ENCODE data around the gene TGFB2. TPM values are rescaled to one million over a fixed set of nuclear protein-coding genes. Genes with fewer than 3 reads are reported as not detected.

TGFB2 gene
- polyA plus RNA-seq, 1 experiment: 4.8 TPM

DNA sequence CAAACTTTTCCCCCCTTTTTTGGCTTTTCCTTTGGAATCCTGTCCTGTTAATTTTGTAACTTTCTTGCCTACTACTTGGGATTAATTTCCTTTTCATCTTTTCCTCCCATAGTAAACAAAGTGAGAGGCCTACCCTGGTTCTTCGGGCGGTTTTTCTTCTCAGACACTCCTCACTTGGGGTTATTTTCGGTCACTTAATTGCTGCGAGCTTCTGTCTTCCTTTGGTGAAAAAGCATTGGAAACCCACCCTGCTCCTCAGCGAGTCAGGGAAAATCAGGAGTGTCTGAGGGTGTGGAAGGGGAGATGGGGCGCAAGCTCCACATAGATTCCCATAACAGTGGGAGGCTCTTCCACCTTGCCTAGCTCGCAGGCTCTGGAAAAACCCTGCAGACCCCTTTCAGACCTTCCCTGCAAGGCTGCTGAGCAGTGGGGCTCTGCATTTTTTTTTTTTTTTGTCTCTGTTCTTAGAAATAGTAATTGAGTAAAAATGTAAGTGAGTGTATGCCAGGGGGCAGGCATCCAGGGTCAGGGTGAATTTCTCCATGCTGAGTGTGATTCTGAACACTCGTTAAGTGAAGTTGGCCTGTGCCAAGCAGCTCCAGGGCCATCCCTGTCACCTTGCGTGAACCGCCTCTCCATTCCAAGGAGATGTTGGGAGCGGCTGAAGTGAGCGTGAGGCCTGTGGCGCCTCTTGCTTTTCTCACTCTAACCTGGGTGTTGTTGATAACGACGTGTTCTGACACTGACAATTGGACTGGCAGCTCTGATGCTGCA is 20.3 kb downstream of the TGFB2 start:
- Histone ChIP-seq H3K4me3 (ENCODE audit: low read depth, low read length) (no peak overlapping the region), H3K27me3 (ENCODE audit: control insufficient read depth, insufficient read depth, low read length) (no peaks in the 10 kb centered on the region), H3K36me3 (ENCODE audit: control insufficient read depth, insufficient read depth, low read length) (no peaks in the 10 kb centered on the region; the same call in none of the 2 replicates)
- CTCF ChIA-PET: interaction anchor here (0.6 to 1.7 kb wide), 8 partner anchors 10 to 205 kb away, joined by 3 to 5 read pairs (median 3); no protein-coding TSS in a partner anchor
- DNase-seq (ENCODE audit: low read depth): no peak
- TF ChIP-seq, protein P1, sequence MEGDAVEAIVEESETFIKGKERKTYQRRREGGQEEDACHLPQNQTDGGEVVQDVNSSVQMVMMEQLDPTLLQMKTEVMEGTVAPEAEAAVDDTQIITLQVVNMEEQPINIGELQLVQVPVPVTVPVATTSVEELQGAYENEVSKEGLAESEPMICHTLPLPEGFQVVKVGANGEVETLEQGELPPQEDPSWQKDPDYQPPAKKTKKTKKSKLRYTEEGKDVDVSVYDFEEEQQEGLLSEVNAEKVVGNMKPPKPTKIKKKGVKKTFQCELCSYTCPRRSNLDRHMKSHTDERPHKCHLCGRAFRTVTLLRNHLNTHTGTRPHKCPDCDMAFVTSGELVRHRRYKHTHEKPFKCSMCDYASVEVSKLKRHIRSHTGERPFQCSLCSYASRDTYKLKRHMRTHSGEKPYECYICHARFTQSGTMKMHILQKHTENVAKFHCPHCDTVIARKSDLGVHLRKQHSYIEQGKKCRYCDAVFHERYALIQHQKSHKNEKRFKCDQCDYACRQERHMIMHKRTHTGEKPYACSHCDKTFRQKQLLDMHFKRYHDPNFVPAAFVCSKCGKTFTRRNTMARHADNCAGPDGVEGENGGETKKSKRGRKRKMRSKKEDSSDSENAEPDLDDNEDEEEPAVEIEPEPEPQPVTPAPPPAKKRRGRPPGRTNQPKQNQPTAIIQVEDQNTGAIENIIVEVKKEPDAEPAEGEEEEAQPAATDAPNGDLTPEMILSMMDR (IDR thresholded peaks at IDR 0.05; ENCODE audit: insufficient read depth, low read depth, low read length): no peak
- POLR2A ChIA-PET: no interaction called here

- DNase-seq (ENCODE audit: low read depth): no peak
- CTCF ChIA-PET: interaction anchor here (0.8 to 1.4 kb wide), 4 partner anchors 14 to 157 kb away, joined by 3 read pairs; no protein-coding TSS in a partner anchor
- no peak overlapping the region for H3K4me3 ChIP-seq (ENCODE audit: low read depth, low read length)
- H3K36me3 ChIP-seq (ENCODE audit: control insufficient read depth, insufficient read depth, low read length): no peaks in the 10 kb centered on the region; the same call in none of the 2 replicates
- POLR2A ChIA-PET: no interaction called here
- TF ChIP-seq, protein P1 (IDR thresholded peaks at IDR 0.05; ENCODE audit: insufficient read depth, low read depth, low read length): no peak
- no peaks in the 10 kb centered on the region for H3K27me3 ChIP-seq (ENCODE audit: control insufficient read depth, insufficient read depth, low read length)
Observed at GRCh38 chr1:218366322-218367052, 21.4 kb downstream of the TGFB2 start.

DNA sequence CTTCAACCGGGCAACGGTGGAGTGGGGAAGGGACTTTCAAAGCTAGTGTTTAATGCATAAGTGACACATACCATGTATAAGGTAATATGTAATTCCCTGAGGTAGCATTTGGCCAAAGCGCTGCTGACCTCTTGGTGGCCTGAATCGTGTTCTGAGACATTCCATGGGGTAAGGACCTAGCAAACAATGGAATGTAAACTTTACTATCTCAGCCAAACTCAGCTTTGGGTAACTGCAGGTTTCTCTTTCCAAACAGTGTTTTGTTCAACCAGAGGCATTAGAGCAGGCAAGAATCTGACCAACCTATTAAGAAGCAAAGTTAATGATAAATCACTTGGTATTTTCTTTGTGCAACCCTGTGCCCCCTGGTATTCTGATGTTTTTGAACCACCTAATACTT is 22.0 kb downstream of the TGFB2 start:
- no peak for DNase-seq (ENCODE audit: low read depth)
- TF ChIP-seq, protein P1 (IDR thresholded peaks at IDR 0.05; ENCODE audit: insufficient read depth, low read depth, low read length): no peak
- ChIA-PET CTCF (no interaction called here), POLR2A (no interaction called here)
- Histone ChIP-seq H3K36me3 (ENCODE audit: control insufficient read depth, insufficient read depth, low read length) (no peaks in the 10 kb centered on the region; the same call in none of the 2 replicates), H3K27me3 (ENCODE audit: control insufficient read depth, insufficient read depth, low read length) (no peaks in the 10 kb centered on the region), H3K4me3 (ENCODE audit: low read depth, low read length) (no peak overlapping the region)

GRCh38 chr1:218368686-218369085 is 23.6 kb downstream of the TGFB2 start:
- CTCF ChIA-PET: interaction anchor here (1.7 kb wide), 1 partner anchor 30 kb away, joined by 5 read pairs; no protein-coding TSS in a partner anchor
- Histone ChIP-seq H3K27me3 (ENCODE audit: control insufficient read depth, insufficient read depth, low read length) (no peaks in the 10 kb centered on the region), H3K36me3 (ENCODE audit: control insufficient read depth, insufficient read depth, low read length) (no peaks in the 10 kb centered on the region; the same call in none of the 2 replicates), H3K4me3 (ENCODE audit: low read depth, low read length) (no peak overlapping the region)
- TF ChIP-seq, protein P1 (IDR thresholded peaks at IDR 0.05; ENCODE audit: insufficient read depth, low read depth, low read length): no peak
- POLR2A ChIA-PET: no interaction called here
- no peak for DNase-seq (ENCODE audit: low read depth)

All from BJ (cell line).